SK-N-SH (cell line): Measurements from ENCODE around the gene ADCY9. TPM values are rescaled to one million over a fixed set of nuclear protein-coding genes. Genes with fewer than 3 reads are reported as not detected.

Experiments
- CTCF ChIA-PET: fragments of 300-600, 350-600 bp; formaldehyde crosslinking; extraction: SDS; loops from one replicate; lab custom pipeline; 2021; lab: Yijun Ruan, JAX
- POLR2A ChIA-PET: fragments of 350-600 bp; sonication (Branson Sonifier 250); formaldehyde crosslinking; extraction: SDS; loops from one replicate; lab custom pipeline; 2020; ENCODE audit warnings: antibody characterized with exemption, inconsistent platforms; lab: Yijun Ruan, JAX
- DNase-seq: peaks from one replicate; pipeline ENCODE4 v3.0.0; 2012
- H2AFZ ChIP-seq: fragments of 200-600 bp; sonication (generic); 2 replicates; pipeline ENCODE4 v1.8.1; 2016; ENCODE audit warnings: antibody characterized with exemption, mild to moderate bottlenecking, low read depth
- H3F3A ChIP-seq: fragments of 200-600 bp; sonication (generic); replicated peaks from 2 replicates; pipeline ENCODE3; 2016; ENCODE audit warnings: antibody characterized with exemption, mild to moderate bottlenecking; ENCODE audit not compliant: insufficient read depth
- H3K27ac ChIP-seq, 2 experiments: fragments of 200-500 bp in 1 of 2; fragments of 200-600 bp in 1 of 2; sonication (Bioruptor generic) in 1 of 2; sonication (generic), shearing (Covaris generic) in 1 of 2; 2 replicates each; pipeline versions ENCODE4 v1.5.1 to v1.6.1; 2014 to 2016; ENCODE audit warnings: low read depth in 2 of 2, inconsistent platforms in 1 of 2, low read length in 1 of 2, mild to moderate bottlenecking in 1 of 2, mixed read lengths in 1 of 2
- H3K27me3 ChIP-seq: fragments of 200-600 bp; sonication (generic), shearing (Covaris generic); 2 replicates; pipeline ENCODE4 v1.6.1; 2016; ENCODE audit warnings: mixed run types; ENCODE audit not compliant: insufficient read depth
- H3K36me3 ChIP-seq, 2 experiments: fragments of 200-500 bp in 1 of 2; fragments of 200-600 bp in 1 of 2; sonication (Bioruptor generic) in 1 of 2; sonication (generic) in 1 of 2; replicated peaks in 1 of 2; 2 replicates each; pipeline versions ENCODE3 to v1.5.1; 2014 to 2016; ENCODE audit warnings: low read length in 1 of 2, mild to moderate bottlenecking in 1 of 2; ENCODE audit not compliant: insufficient read depth in 2 of 2, control insufficient read depth in 1 of 2
- H3K4me1 ChIP-seq, 2 experiments: fragments of 200-500 bp in 1 of 2; fragments of 200-600 bp in 1 of 2; sonication (Bioruptor generic) in 1 of 2; sonication (generic), shearing (Covaris generic) in 1 of 2; 2 replicates each; pipeline versions ENCODE4 v1.5.1 to v1.6.1; 2014 to 2016; ENCODE audit warnings: low read depth in 1 of 2, low read length in 1 of 2, mixed run types in 1 of 2; ENCODE audit not compliant: insufficient read depth in 2 of 2, control insufficient read depth in 1 of 2
- H3K4me2 ChIP-seq: fragments of 200-600 bp; sonication (generic), shearing (Covaris generic); 2 replicates; pipeline ENCODE4 v1.6.1; 2017; ENCODE audit warnings: mixed run types
- H3K4me3 ChIP-seq, 2 experiments: fragments of 200-500 bp in 1 of 2; fragments of 200-600 bp in 1 of 2; sonication (Bioruptor generic) in 1 of 2; sonication (generic), shearing (Covaris generic) in 1 of 2; 2 replicates each; pipeline versions ENCODE4 v1.5.1 to v1.8.1; 2014 to 2016; ENCODE audit warnings: low read depth in 2 of 2, inconsistent platforms in 1 of 2, low read length in 1 of 2, mild to moderate bottlenecking in 1 of 2, mixed read lengths in 1 of 2, moderate library complexity in 1 of 2
- H3K79me2 ChIP-seq: fragments of 200-600 bp; sonication (generic); 2 replicates; pipeline ENCODE4 v1.8.1; 2017; ENCODE audit warnings: mild to moderate bottlenecking; ENCODE audit not compliant: insufficient read depth
- H3K9ac ChIP-seq: fragments of 200-600 bp; sonication (generic); 2 replicates; pipeline ENCODE4 v1.6.1; 2017; ENCODE audit warnings: mixed run types
- H3K9me2 ChIP-seq: fragments of 200-600 bp; sonication (generic); 2 replicates; pipeline ENCODE4 v1.6.1; 2017; ENCODE audit warnings: mixed run types
- H3K9me3 ChIP-seq: fragments of 200-600 bp; sonication (generic); 2 replicates; pipeline ENCODE4 v1.6.1; 2017; ENCODE audit warnings: mixed run types, mild to moderate bottlenecking, moderate library complexity
- H4K20me1 ChIP-seq: fragments of 200-600 bp; sonication (generic); 2 replicates; pipeline ENCODE4 v1.6.1; 2017; ENCODE audit warnings: mild to moderate bottlenecking, mixed run types; ENCODE audit not compliant: insufficient read depth
- CHD2 ChIP-seq: fragments of 150-350 bp; IDR thresholded peaks from 2 replicates; pipeline ENCODE4 v1.6.1; 2018; ENCODE audit warnings: low read length; ENCODE audit not compliant: partially characterized antibody
- CTCF ChIP-seq: fragments of 200-600 bp; sonication (generic); IDR thresholded peaks from 2 replicates; pipeline ENCODE4 v1.6.1; 2017; ENCODE audit warnings: antibody characterized with exemption, mild to moderate bottlenecking, moderate library complexity
- FOXJ3 ChIP-seq: sonication (generic); formaldehyde crosslinking; IDR thresholded peaks from 2 replicates; pipeline ENCODE4 v1.5.1; 2020; ENCODE audit warnings: mild to moderate bottlenecking, missing genetic modification reagents
- MEF2A ChIP-seq: IDR thresholded peaks from 2 replicates; pipeline ENCODE4 v1.4.0; 2012; ENCODE audit warnings: low read depth, borderline replicate concordance
- NFIC ChIP-seq: IDR thresholded peaks from 2 replicates; pipeline ENCODE4 v1.4.0; 2012; ENCODE audit warnings: borderline replicate concordance
- REST ChIP-seq: IDR thresholded peaks from 2 replicates; pipeline ENCODE4 v1.6.1; 2012; ENCODE audit warnings: mild to moderate bottlenecking, low read depth, low read length, moderate library complexity
- RXRA ChIP-seq: IDR thresholded peaks from 2 replicates; pipeline ENCODE4 v1.4.0; 2012; ENCODE audit warnings: low read depth, mild to moderate bottlenecking, borderline replicate concordance
- TEAD4 ChIP-seq: IDR thresholded peaks from 2 replicates; pipeline ENCODE4 v1.4.0; 2012; ENCODE audit warnings: mild to moderate bottlenecking, borderline replicate concordance; ENCODE audit not compliant: insufficient read depth
- USF2 ChIP-seq: fragments of 150-350 bp; IDR thresholded peaks from 2 replicates; pipeline ENCODE4 v1.6.1; 2017; ENCODE audit warnings: antibody characterized with exemption, low read length, low read depth, borderline replicate concordance
- YY1 ChIP-seq: IDR thresholded peaks from 2 replicates; pipeline ENCODE4 v1.4.0; 2012; ENCODE audit warnings: low read depth, mild to moderate bottlenecking
- WGBS: methylation state at CpG from one replicate; pipeline ENCODE4 v1.1.6; 2017; ENCODE audit warnings: low lambda C conversion rate; 5-methylcytosine and 5-hydroxymethylcytosine counted together
- polyA plus RNA-seq, 3 experiments: library from polyadenylated mRNA; depleted of rRNA; stranded (reverse); fragments of >200 nt; gene quantifications; 2 replicates each; pipeline ENCODE4 v1.2.3, GENCODE V29; 2012
- TF ChIP-seq, protein P1 (sequence below): fragments of 150-350 bp; IDR thresholded peaks from 2 replicates; pipeline ENCODE4 v1.6.1; 2016; ENCODE audit warnings: mild to moderate bottlenecking, low read depth, low read length
- TF ChIP-seq, protein P2 (sequence below): IDR thresholded peaks from 2 replicates; pipeline ENCODE4 v1.4.0; 2012; ENCODE audit warnings: low read depth

Gene ADCY9
- polyA plus RNA-seq, 1 of the 3 experiments (the other 2 are of a cell fraction), result 5.2 TPM

GRCh38 chr16:4117250-4117578, 972 bp upstream of the ADCY9 start:
- H3K4me1 ChIP-seq, result peaks cover 0 to 24% of the 10 kb centered on the region in 2 experiments; a peak in 2 of 4 replicates
- POLR2A ChIA-PET, result no interaction called here
- TF ChIP-seq CTCF, result no peak
- TF ChIP-seq, protein P1, sequence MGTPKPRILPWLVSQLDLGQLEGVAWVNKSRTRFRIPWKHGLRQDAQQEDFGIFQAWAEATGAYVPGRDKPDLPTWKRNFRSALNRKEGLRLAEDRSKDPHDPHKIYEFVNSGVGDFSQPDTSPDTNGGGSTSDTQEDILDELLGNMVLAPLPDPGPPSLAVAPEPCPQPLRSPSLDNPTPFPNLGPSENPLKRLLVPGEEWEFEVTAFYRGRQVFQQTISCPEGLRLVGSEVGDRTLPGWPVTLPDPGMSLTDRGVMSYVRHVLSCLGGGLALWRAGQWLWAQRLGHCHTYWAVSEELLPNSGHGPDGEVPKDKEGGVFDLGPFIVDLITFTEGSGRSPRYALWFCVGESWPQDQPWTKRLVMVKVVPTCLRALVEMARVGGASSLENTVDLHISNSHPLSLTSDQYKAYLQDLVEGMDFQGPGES, result no peak
- no peak for TF ChIP-seq REST
- no peak for TF ChIP-seq FOXJ3 (CRISPR knock-in tag)
- no peak for TF ChIP-seq MEF2A
- TF ChIP-seq RXRA, result no peak
- no peak for TF ChIP-seq TEAD4
- TF ChIP-seq NFIC, result no peak
- TF ChIP-seq USF2, result no peak
- TF ChIP-seq CHD2, result no peak
- TF ChIP-seq, protein P2, sequence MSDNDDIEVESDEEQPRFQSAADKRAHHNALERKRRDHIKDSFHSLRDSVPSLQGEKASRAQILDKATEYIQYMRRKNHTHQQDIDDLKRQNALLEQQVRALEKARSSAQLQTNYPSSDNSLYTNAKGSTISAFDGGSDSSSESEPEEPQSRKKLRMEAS, result no peak
- no peak for TF ChIP-seq YY1
- no peaks in the 10 kb centered on the region for H3F3A ChIP-seq
- H3K27ac ChIP-seq, result no peak overlapping the region
- H3K36me3 ChIP-seq, result no peaks in the 10 kb centered on the region
- DNase-seq, result no peak
- H3K4me2 ChIP-seq, result peak overlapping the region; percentile 95
- H3K9me2 ChIP-seq, result no peaks in the 10 kb centered on the region
- H3K79me2 ChIP-seq, result no peaks in the 10 kb centered on the region
- H2AFZ ChIP-seq, result peak overlapping the region; percentile 76
- WGBS, result 95% methylated on average over 12 of the region's 12 CpGs
- no peaks in the 10 kb centered on the region for H3K27me3 ChIP-seq
- H3K4me3 ChIP-seq, result peak overlapping the region in 1 of 2 experiments; percentile 56; a peak in 2 of 4 replicates
- H3K9me3 ChIP-seq, result no peaks in the 10 kb centered on the region
- CTCF ChIA-PET, result no interaction called here
- peak overlapping the region; percentile 69; the same call in 1 of the 2 replicates for H3K9ac ChIP-seq
- no peaks in the 10 kb centered on the region for H4K20me1 ChIP-seq
